Peyer's patch (tissue), 4 donors: ENCODE results near the gene EEF2. TPM values are rescaled to one million over a fixed set of nuclear protein-coding genes. Genes with fewer than 3 reads are reported as not detected.
A peak's percentile ranks its signal among the peaks of the same experiment; 100 is the strongest.

Experiments used
- DNase-seq, 3 donors: peaks; one replicate each; pipeline ENCODE4 v3.0.0-alpha.2; 2017 to 2019
- H3K27ac ChIP-seq, 4 donors: fragments of 200-600 bp; sonication (generic); one replicate each; pipeline ENCODE4 v1.5.1; 2016 to 2019
- H3K27me3 ChIP-seq, 2 donors: fragments of 200-600 bp; sonication (generic); one replicate each; pipeline ENCODE4 v1.5.1; 2019
- H3K36me3 ChIP-seq, 3 donors: fragments of 200-600 bp; sonication (generic); one replicate each; pipeline ENCODE4 v1.5.1; 2016 to 2019
- H3K4me1 ChIP-seq, 4 donors: fragments of 200-600 bp; sonication (generic); one replicate each; pipeline ENCODE4 v1.5.1; 2016 to 2019
- H3K4me3 ChIP-seq, 4 donors: fragments of 200-600 bp; sonication (generic); 1 replicate in 3 of 4; 2 replicates in 1 of 4; pipeline ENCODE4 v1.5.1; 2016 to 2019; ENCODE audit warnings: mild to moderate bottlenecking in 1 of 4
- H3K9me3 ChIP-seq, 4 donors: fragments of 200-600 bp; sonication (generic); one replicate each; pipeline ENCODE4 v1.5.1; 2016 to 2019; ENCODE audit warnings: mild to moderate bottlenecking in 1 of 4
- POLR2A ChIP-seq, 2 donors: fragments of 450-650 bp; IDR thresholded peaks; one replicate each; pipeline ENCODE4 v1.5.1; 2017; ENCODE audit warnings: antibody characterized with exemption in 2 of 2, mild to moderate bottlenecking in 2 of 2, moderate library complexity in 2 of 2
- total RNA-seq, 4 donors: library from RNA; depleted of rRNA; stranded (reverse); fragments of >200 nt; gene quantifications; one replicate each; pipeline ENCODE4 v1.1.0, GENCODE V29; 2016
- TF ChIP-seq, protein P1 (sequence below), 6 experiments: fragments of 450-650 bp in 4 of 6; fragments of 200-600 bp in 2 of 6; sonication (generic) in 1 of 6; IDR thresholded peaks; one replicate each; pipeline ENCODE4 v1.5.1; 2017 to 2019; ENCODE audit warnings: antibody characterized with exemption in 6 of 6, mild to moderate bottlenecking in 3 of 6, moderate library complexity in 1 of 6

The EEF2 gene
- total RNA-seq, 4 donors from 2014 or later: 914 to 1,425 (median 1,203) TPM

DNA sequence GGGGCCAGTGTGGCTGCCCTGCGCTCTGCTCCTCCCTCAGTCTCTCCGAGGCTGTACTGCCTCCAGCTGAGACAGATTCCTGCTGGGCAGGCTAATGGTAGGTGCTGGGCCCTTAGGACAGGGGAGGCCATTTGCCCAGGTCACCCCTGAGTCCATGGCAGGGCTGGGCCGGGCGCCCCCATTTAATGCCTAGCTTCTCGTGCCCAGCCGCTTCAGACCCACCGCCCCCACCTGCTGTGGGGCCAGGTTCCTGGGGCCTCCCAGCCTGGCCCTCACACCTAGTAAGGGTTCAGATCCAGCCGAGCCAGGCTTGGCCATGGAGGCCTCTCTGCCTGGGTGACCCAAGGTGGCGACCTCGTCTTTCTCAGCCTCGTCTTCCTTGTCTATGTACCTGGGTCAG is 40.1 kb upstream of the EEF2 start:
- H3K27me3 ChIP-seq: no peaks in the 10 kb centered on the region
- H3K4me1 ChIP-seq: no peaks in the 10 kb centered on the region
- no peak for DNase-seq
- H3K4me3 ChIP-seq: no peak overlapping the region
- H3K9me3 ChIP-seq: no peaks in the 10 kb centered on the region
- TF ChIP-seq, protein P1, sequence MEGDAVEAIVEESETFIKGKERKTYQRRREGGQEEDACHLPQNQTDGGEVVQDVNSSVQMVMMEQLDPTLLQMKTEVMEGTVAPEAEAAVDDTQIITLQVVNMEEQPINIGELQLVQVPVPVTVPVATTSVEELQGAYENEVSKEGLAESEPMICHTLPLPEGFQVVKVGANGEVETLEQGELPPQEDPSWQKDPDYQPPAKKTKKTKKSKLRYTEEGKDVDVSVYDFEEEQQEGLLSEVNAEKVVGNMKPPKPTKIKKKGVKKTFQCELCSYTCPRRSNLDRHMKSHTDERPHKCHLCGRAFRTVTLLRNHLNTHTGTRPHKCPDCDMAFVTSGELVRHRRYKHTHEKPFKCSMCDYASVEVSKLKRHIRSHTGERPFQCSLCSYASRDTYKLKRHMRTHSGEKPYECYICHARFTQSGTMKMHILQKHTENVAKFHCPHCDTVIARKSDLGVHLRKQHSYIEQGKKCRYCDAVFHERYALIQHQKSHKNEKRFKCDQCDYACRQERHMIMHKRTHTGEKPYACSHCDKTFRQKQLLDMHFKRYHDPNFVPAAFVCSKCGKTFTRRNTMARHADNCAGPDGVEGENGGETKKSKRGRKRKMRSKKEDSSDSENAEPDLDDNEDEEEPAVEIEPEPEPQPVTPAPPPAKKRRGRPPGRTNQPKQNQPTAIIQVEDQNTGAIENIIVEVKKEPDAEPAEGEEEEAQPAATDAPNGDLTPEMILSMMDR (IDR thresholded peaks at IDR 0.05): no peak
- no peak for TF ChIP-seq POLR2A (IDR thresholded peaks at IDR 0.05)
- peaks cover 0 to 55% (median 0%) of the 10 kb centered on the region in 3 donors for H3K36me3 ChIP-seq
- no peak overlapping the region for H3K27ac ChIP-seq

DNA sequence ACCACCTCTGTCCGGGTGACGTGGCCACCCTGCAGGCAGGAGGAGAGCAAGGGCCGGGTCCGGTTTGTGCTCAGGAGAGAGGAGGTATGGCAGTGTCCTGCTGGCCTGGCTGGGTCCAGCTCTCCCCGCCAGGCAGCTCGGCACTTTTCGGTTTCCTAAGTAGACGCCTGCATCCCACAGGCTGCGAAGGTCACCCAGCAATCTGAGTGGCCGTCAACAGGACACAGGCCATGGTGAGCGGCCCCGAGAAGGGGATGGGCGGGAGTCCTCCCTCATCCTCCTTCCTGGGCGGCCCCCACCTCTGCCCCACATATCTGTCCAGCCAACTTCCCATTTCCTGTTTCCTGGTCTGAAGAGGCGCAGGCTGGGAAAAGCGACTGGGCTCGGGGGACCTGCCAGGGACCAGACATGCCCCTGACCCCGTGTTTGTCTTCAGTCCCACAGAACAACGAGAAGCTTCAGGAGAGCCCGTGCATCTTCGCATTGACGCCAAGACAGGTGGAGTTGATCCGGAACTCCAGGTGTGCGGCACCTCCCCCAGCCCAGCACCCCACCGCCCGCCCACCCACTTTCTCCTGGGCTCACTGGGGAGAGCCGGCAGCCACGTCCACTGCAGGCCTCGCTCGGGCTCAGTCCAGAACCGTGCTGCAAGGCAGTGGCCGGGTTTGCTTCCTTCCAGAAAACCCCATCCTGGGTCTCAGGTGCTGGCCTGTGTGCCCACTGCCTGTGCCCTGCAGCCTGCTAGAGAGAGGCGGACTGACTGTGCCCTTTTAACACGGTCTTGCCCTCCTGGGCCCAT is 38.5 kb upstream of the EEF2 start:
- Histone ChIP-seq H3K4me1 (peaks cover 0 to 9% (median 0%) of the 10 kb centered on the region in 4 donors), H3K36me3 (peaks cover 0 to 42% (median 0%) of the 10 kb centered on the region in 3 donors), H3K27me3 (no peaks in the 10 kb centered on the region), H3K27ac (peak overlapping the region in 1 of 4 donors; percentile 35), H3K4me3 (no peak overlapping the region), H3K9me3 (no peaks in the 10 kb centered on the region)
- TF ChIP-seq POLR2A (IDR thresholded peaks at IDR 0.05): no peak
- TF ChIP-seq, protein P1 (IDR thresholded peaks at IDR 0.05): no peak
- DNase-seq: no peak

- H3K27ac ChIP-seq: peak overlapping the region in 1 of 4 donors; percentile 31
- no peak overlapping the region for H3K4me3 ChIP-seq
- no peaks in the 10 kb centered on the region for H3K27me3 ChIP-seq
- no peaks in the 10 kb centered on the region for H3K9me3 ChIP-seq
- peaks cover 0 to 20% (median 0%) of the 10 kb centered on the region in 4 donors for H3K4me1 ChIP-seq
- TF ChIP-seq POLR2A (IDR thresholded peaks at IDR 0.05): no peak
- TF ChIP-seq, protein P1 (IDR thresholded peaks at IDR 0.05): no peak
- H3K36me3 ChIP-seq: peaks cover 0 to 32% (median 0%) of the 10 kb centered on the region in 3 donors
- peak in 1 of 3 donors; percentile 43 for DNase-seq
Measured at GRCh38 chr19:4019578-4019977, 34.3 kb upstream of the EEF2 start.

- peaks cover 0 to 32% (median 0%) of the 10 kb centered on the region in 3 donors for H3K36me3 ChIP-seq
- H3K27me3 ChIP-seq: no peaks in the 10 kb centered on the region
- peak overlapping the region in 1 of 4 donors; percentile 31 for H3K27ac ChIP-seq
- no peak overlapping the region for H3K4me3 ChIP-seq
- no peak for DNase-seq
- H3K9me3 ChIP-seq: no peaks in the 10 kb centered on the region
- peaks cover 0 to 25% (median 0%) of the 10 kb centered on the region in 4 donors for H3K4me1 ChIP-seq
- no peak for TF ChIP-seq POLR2A (IDR thresholded peaks at IDR 0.05)
- TF ChIP-seq, protein P1 (IDR thresholded peaks at IDR 0.05): no peak
Measured at GRCh38 chr19:4018775-4019504, 33.7 kb upstream of the EEF2 start.

- Histone ChIP-seq H3K4me3 (no peak overlapping the region), H3K4me1 (peaks cover 0 to 28% (median 0%) of the 10 kb centered on the region in 4 donors), H3K9me3 (no peaks in the 10 kb centered on the region), H3K36me3 (peaks cover 0 to 33% (median 0%) of the 10 kb centered on the region in 3 donors), H3K27me3 (no peaks in the 10 kb centered on the region), H3K27ac (no peak overlapping the region)
- DNase-seq: no peak
- TF ChIP-seq, protein P1 (IDR thresholded peaks at IDR 0.05): no peak
- TF ChIP-seq POLR2A (IDR thresholded peaks at IDR 0.05): no peak
Measured at GRCh38 chr19:4018140-4018613, 32.9 kb upstream of the EEF2 start.
